ENCODE measurements around the gene AIG1.

DNA sequence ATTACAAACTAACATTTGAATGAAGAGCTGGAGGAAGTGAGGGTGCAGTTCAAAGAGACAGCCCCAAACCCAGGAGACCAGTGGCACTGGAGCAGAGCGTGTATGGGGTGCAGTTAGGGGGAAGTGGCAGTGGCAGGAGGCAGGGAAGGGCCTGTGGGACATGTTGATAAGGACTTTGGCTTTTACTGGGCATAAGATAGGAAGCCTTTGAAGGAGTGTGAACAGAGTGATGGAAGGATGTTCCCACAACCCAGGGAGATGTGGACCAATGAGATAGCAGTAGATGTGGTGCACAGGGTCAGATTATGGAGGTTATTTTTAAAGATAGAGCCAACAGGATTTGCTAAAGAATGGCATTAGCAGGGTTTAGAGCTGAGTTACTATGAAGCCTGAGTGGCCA is 56.4 kb downstream of the AIG1 start:
- no peak for TF ChIP-seq EP300 (IDR thresholded peaks at IDR 0.05)
- TF ChIP-seq, protein P1, sequence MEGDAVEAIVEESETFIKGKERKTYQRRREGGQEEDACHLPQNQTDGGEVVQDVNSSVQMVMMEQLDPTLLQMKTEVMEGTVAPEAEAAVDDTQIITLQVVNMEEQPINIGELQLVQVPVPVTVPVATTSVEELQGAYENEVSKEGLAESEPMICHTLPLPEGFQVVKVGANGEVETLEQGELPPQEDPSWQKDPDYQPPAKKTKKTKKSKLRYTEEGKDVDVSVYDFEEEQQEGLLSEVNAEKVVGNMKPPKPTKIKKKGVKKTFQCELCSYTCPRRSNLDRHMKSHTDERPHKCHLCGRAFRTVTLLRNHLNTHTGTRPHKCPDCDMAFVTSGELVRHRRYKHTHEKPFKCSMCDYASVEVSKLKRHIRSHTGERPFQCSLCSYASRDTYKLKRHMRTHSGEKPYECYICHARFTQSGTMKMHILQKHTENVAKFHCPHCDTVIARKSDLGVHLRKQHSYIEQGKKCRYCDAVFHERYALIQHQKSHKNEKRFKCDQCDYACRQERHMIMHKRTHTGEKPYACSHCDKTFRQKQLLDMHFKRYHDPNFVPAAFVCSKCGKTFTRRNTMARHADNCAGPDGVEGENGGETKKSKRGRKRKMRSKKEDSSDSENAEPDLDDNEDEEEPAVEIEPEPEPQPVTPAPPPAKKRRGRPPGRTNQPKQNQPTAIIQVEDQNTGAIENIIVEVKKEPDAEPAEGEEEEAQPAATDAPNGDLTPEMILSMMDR (IDR thresholded peaks at IDR 0.05), result no peak
- TF ChIP-seq POLR2A (IDR thresholded peaks at IDR 0.05), result no peak
- no peak for TF ChIP-seq POLR2AphosphoS5 (IDR thresholded peaks at IDR 0.05)
